Measurements from ENCODE around the gene CAMKMT.

Gene CAMKMT

DNA sequence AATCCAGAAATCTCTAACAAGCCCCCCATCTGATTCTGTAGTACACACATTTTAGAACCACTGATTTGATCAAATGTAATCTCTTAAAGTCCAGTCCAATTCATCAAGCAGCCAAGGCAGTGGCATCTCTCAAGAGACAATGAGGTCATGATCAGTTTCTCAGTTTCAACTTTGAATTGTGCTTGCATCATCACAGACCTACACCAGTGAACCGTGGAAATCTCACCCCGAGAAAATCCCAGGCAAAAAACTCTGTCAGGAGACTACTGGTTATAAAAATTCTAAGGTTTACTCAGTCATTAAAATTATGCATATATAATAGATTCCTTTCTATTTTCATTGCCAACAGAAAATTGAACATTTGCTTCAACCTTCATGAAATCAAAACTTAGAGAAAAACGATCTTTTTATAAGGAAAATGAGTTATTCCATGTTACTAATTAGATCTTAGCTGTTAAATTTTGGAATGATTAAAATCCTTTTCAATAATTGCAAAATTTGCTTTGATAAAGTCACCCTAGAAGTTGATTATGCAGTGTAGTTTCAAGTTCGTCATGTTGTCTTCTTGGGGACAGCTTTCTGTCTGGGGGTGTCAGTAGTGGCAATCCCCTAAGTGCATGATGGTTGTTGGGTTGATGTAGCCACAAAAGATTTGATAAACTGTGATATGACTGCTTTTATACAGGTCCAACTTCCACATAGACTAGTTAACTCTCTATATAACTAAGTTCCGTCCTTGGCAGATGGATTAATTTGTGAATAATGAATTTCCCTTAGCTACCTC is 235.0 kb downstream of the CAMKMT start:
- no peak for DNase-seq (ENCODE audit: low read depth)

DNA sequence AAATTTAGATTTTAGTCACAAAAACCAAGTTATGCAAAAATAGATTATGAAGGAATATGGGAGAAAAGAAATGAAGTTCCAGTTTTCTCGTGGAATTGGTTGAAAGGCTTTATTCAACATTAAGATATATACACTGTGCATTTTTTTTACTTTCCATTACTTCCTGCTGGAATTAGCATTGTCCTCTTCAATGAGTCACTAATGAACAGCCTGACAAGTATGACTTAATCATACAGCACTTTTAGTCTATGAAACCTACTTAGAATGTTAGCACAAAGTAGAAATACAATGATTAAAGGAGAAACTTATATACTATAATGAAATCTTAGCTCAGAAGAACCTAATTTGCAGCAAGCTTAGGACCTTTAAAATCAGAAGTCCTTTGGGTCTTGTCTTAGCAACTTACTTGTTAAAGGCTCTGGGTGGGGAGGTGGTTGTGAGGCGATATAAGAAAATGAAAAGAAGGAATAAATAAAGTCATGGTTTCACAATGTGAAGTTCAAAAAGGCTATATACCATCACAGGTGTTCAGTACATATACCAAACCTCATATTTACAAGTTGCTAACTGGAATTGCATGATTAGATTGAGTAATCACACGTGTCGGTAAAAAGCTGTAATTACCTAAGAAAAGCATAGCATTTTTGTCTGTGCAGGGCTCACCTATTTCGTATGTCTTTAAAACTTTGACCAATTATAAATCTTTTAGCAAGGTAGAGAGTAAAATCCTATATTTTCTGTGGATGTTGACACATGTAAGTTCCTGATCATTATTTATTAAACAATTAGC is 236.8 kb downstream of the CAMKMT start:
- no peak for DNase-seq (ENCODE audit: low read depth)

DNA sequence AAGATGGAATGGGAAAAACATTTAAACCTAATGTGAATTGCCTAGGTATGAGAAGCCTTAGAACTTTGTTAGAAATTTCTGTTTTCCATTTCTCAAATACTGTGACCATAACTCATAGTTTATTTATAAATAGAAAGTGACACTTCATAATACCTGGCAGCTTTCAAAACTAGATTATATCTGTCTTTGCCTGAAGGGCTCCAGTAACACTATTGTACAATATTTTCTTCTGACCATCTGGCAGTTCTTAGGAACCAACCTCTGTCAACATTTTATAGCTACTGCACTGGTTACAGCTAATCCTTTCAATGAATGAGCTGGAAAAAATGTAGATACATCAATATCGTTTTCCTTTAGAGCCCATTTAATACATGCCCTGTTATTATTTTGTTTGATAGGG is 237.4 kb downstream of the CAMKMT start:
- no peak for DNase-seq (ENCODE audit: low read depth)

DNA sequence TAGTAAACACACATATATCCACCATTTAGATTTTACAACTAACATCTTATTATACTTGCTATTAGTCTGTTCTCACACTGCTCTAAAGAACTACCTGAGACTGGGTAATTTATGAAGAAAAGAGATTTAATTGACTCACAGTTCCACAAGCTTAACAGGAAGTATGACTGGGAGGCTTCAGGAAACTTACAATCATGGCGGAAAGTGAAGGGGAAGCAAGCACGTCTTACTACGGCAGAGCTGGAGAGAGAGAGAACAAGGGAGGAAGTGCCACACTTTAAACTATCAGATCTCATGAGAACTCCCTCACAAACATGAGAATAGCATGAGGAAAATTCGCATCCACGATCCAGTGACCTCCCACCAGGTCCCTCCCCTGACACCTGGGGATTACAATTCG is 240.7 kb downstream of the CAMKMT start:
- DNase-seq (ENCODE audit: low read depth) = no peak

DNA sequence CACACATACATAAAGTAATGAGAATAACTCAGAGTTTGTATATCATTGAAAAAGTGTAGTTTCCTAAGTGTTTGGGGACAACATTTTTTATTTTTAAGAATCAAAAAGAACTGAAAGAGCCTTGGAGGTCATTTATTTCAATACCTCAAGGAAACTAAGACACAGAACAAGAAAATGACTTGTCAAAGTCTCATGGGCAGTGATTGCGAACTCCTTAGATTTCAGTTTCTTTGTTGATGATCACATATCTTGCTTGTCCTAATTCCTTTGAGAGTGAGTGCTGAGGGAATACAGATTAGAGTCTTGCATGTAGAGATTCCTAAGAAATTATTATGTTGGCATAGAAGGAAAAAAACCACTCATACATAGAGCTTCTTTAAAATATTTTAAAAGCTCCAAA is 243.8 kb downstream of the CAMKMT start:
- DNase-seq (ENCODE audit: low read depth) = no peak

DNA sequence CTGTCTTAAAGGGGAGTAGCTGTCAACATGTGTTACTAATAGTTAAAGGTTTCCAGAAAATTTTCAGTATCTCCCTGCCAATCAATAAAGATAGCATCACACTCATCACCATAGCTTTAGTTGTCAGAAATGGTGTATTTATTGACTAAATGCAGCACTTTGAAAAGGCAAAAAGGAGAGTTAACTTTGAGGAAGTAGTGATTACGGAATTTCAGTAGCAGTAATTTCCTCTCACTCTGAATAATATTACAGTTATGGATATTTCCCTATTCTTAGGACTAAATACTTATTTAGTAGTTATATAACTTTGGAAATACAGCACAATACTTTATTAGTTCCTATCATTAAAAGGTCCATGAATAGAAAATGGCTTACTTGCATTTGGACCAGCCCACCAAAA is 250.5 kb downstream of the CAMKMT start:
- no peak for DNase-seq (ENCODE audit: low read depth)

DNA sequence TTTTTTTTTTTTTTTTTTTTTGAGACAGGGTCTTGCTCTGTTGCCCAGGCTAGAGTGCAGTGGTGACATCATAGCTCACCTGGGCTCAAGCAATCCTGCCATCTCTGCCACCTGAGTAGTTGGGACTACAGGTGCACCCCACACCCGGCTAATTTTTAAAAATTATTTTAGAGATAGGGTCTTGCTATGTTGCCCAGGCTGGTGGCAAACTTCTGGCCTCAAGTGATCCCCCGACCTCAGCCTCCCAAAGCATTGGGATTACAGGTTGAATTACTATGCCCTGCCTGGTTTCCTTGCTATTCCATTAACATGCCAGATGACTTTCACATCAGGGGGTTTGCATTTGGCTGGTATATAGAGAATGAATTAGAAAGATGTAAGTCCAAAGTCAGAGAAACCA is 253.2 kb downstream of the CAMKMT start:
- no peak for DNase-seq (ENCODE audit: low read depth)

DNA sequence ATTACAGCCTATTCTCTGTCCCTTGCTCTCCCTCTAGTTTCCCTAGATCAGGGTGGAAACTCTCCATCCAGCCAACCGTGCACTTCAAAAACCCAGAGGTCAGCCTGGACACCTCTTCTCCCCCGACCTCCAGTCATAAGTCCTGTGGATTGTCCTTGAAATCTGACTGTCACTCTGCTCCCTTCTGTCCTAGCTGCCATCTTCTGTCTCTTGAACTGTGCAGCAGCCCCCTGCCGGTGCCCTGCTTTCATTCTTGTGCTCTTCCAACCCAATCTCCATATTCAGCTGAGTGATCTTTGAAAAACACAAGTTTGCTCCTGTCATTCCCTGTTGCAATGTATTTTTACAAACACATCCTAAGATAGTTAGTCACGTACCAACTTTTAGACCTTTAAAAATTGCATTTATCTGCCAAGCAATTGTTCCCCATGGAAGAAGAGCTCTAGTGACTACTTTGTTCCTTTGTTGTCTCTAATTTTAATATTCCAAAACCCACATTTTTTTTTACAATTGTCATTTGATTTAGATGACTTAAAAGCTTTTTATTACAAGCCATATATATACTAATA is 254.3 kb downstream of the CAMKMT start:
- peak; percentile 2 for DNase-seq (ENCODE audit: low read depth)

DNA sequence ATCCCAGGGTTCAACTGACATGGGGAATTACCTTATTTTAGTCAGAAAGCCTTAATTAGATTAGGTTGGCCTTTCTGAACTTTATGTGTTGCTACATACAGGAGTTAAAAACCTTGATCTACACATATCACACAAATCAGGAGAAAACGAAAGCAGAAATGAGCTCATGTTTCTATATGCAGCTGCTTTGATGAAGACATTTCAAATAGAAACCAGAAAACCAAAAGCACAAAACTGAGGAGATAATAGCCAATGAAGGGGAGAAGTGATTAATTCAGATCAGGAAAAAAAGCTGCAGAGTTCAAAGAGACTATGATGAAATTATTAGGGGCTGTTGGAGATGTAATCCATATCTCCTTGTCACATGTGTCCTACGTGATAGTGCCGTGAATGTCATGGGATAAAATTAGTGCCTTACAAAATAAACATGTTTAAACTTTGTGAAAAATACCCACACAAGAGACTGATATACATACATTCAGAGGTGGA is 255.0 kb downstream of the CAMKMT start:
- no peak for DNase-seq (ENCODE audit: low read depth)

DNA sequence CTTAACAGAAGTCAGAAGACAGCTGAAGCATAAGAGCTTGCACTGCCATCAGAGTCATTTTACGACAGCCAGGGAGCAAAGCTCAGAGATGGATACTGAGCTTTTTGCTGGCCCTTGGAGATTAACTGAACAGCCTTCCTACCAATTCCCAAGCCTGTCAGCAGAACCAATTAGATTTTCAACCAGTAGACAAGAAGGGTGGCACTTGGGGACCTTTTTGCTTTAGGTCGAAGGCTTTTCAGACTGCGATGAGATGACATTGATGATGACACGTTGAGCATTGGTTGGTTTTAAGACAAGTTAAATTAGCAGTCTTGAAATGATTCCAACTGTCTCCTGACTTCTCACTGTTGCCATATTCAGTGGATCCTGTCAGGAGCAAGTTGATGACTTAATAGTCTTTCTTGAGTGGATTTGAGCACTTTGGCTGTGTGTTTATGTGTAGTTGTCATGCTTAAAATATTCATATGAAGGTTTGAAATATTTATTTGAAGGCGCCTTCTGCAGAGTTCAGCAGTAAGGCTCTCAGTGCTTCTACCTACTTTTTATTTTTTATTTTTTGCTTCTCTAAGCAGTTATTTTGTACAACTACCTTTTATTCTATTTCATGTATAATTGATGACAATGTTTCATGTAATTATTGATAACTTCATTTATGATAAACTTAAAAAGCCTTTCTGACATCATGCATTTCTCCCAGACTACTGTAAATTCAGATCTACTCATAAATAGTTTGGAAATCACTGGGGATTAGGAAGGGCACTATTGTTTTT is 256.7 kb downstream of the CAMKMT start:
- no peak for DNase-seq (ENCODE audit: low read depth)

DNA sequence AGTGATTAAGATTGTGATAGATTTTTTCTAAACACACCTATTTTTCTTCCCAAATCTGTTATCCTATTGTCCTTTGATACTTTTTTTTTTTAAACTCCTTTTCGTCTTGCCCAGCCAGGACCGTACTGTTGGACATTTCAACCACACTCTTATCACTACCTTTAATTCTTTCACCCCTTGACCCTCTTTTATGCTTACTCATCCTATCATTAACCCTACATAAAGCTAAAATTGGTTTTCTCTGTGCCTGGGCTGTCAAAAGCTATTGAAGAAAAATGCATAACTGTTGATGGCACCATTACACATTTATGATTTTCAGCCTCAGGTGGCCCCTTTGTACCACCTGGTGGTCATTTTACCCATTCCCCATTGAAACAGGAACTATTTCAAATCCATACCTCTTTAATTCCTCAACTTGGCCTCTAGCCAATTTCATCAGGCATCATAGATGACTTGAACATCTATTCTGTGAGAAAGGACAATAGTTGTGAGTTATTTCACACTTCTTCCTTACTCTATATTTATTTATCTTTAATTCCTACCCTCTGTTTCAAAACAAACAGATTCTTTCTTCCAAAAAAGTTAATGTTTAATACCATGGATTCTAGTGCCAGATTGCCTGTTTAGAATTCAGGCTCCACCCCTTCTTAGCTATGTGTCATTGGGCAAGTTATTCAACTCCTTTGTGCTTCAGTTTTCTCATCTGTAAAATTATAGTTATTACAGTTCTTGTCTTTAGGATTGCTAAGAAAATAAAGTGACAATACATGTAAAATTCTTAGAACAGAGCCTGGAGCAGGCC is 258.6 kb downstream of the CAMKMT start:
- DNase-seq (ENCODE audit: low read depth) = no peak

DNA sequence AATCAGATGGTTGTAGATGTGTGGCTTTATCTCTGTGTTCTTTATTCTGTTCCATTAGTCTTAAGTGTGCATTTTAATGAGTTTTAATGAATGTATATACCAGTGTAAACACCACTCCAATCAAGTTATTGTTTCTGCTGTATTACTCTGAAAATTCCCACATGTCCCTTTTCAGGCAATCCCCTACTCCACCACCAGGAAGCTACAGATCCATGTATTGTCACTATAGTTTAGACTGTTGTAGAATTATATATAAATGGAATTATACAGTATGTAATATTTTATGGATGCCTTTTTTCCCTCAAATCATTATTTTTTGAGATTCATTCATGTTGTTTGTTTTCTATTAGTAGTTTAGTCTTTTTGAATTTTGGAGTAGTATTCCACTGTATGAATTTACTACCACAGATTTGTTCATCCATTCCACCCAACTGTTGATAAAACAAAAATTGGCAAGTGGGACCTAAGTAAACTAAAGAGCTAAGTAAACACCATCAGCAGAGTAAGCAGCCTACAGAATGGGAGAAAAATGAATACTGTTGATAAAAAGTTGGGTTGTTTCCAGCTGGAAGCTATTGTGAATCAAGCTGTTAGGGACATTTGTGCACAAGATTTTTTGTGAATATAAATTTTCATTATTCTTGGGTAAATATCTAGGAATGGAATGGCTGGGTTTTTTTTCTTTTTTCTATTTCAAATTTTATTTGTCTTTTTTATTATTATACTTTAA is 262.0 kb downstream of the CAMKMT start:
- DNase-seq (ENCODE audit: low read depth) = no peak

DNA sequence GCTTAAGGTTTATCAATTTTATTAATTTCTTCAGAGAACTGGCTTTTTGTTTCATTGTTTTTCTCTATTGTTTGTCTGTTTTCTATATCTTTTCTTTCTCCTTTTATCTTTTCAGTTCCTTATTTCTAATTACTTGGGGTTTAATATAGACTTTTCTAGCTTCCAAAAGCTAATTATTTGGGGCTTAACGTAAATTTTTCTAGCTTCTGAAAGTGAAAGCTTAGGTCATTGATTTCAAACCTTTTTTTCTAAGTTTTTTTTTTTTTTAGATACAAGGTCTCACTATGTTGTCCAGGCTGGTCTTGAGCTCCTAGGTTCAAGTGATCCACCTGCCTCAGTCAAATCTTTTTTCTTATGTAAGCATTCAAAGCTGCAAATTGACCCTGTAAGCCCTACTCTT is 266.6 kb downstream of the CAMKMT start:
- DNase-seq (ENCODE audit: low read depth) = no peak

DNA sequence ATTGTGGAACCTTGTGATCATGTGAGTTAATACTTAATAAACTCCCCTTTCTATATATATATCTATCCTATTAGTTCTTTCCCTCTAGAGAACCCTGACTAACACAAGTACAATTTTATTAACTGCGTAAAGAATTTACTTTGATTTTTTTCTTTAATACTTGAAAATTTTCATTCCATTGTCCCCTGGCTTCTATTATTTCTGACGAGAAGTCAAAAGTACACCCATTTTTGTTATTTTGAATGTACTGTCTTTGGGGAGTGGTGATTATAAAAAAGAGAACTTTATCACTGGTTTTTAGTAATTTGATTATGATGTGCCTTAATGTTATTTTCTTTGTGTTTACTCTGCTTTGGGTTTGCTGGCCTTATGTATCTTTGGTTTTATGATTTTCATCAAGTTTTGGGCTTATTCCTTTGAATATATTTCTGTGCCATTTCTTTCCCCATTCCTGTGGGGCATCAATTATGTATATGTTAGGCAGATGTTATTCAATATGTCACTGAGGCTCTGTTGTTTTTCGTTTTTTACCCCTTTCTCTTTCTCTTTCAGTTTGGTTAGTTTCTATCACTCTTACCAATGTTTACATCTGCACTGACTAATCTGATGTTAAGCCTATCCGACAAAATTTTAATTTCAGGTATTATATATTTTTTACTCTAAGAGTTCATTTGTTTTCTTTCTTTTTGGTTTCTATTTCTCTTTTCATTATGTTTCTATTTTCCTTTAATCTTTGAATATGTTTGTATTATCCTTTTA is 271.4 kb downstream of the CAMKMT start:
- no peak for DNase-seq (ENCODE audit: low read depth)

DNA sequence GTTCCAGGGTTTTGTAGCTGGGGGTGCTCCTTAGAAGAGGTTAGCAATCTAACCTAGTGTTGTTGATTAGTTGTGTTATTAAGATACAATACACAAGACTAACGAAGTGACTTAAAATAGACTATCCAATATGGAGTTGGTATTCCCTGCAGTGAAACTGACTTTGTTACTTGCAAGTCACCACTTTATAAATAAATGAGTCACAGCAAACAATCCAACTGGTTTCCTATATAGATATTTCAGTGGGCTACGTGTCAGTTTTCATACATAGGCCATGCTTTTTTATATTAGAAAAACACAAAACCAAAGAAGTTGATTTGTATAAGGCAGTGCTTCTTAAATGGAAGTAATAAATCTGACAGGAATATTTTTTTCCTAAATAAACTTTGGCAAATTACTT is 274.0 kb downstream of the CAMKMT start:
- DNase-seq (ENCODE audit: low read depth) = no peak

DNA sequence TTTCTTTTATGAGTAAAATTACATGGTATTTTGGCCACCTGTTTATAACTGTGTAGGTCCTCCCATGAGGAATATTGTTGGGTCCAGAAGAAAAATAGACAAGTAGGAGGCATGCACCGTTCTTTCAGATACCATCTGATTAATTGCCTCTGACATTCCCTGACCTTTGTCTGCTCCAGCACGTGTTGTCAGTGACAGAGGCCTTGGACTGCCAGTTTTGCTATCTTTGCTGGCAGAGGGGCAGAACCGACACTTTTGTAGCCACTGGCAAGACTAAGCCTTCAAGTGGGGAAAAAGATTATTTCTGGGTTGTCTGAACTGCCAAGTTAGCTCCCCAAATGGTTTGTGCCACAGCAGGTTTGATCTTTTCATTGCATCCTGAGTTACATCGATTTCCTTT is 276.9 kb downstream of the CAMKMT start:
- DNase-seq (ENCODE audit: low read depth) = no peak

DNA sequence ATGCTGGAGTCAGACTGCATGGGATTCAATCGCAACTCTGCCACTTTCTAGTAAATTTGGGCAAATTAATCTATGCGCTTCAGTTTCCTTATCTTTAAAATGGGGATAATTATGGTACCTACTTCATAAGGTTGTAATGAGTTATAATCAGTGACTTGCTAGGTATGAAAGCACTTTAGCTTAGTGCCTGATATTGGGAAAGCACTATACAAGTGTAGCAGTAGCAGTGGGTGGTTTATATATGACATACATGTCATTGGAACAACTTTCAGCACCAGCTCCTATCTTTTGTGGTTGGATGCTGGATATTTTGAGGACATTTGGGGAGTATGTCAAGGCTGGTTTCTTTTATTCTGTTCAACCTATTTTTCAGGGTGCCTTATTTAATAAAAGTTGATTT is 277.7 kb downstream of the CAMKMT start:
- no peak for DNase-seq (ENCODE audit: low read depth)

DNA sequence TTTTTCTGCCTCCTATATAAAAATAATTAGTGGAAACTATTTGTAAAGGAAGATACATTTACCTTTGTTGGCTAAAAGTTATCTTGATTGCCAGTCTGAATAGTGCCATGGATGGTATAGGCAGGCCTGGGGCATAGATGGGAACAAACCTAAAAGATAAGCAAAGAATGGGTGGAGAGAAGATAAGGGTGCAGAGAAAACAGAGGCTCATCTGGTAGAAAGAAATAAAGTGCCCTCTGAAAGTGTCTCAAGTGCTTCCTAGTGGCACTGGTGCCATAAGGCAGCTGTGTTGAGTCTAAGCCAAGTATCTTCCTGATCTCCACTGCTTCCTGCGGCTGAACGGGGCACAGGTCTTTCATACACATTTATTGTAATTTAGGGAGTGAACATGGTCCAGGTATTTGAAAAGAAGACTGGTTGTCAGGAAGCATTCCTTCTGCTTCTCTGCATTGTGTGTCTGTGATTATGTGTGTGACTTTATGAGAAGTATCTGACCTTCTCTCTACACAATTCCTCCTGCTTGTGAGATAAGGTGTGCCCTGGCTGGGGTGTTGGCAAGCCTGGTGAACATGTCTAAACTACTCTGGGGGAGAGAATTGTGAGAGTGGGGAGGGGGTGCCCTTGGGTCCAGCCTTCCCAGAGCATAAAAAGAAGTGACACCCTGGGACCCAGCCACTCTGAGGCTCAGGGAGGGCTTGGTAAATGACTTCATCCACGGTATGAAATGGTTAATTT is 280.5 kb downstream of the CAMKMT start:
- no peak for DNase-seq (ENCODE audit: low read depth)

DNA sequence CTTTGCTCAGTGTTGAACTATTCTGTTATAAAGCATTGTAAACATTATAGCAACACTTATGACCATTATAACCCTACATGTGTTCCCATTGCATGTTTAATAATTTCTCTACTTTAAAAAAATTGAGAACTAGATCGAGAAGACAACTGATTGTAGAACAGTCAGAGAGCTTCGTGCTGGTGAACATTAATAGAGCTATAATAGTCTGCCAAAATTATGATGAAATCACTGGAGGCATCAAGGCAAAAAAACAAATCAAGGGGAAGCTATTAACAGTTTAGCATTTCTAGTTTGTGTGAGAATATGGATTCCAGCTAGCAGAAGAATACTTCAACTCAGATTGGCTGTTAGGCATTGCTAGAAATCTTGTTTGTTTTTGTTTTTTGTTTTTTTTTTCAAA is 284.2 kb downstream of the CAMKMT start:
- DNase-seq (ENCODE audit: low read depth) = no peak

All from EH (cell line).